ENCODE results near the gene HSPBP1.
"Not testable (repeated sequence)": the region's sequence is repeated elsewhere in the genome, so short reads cannot be mapped to it uniquely, and the experiment has no call there.

HSPBP1 gene

GRCh38 chr19:55239004-55239403, 40.9 kb downstream of the HSPBP1 start:
- DNase-seq (ENCODE audit: low spot score), result no peak

- DNase-seq (ENCODE audit: low spot score), result no peak
Measured at GRCh38 chr19:55238030-55238429, 41.9 kb downstream of the HSPBP1 start.

- DNase-seq (ENCODE audit: low spot score), result no peak
Measured at GRCh38 chr19:55232986-55233385, 46.9 kb downstream of the HSPBP1 start.

- no peak for DNase-seq (ENCODE audit: low spot score)
Measured at GRCh38 chr19:55232286-55232602, 47.7 kb downstream of the HSPBP1 start.

GRCh38 chr19:55231391-55232285, 48.3 kb downstream of the HSPBP1 start:
- no peak for DNase-seq (ENCODE audit: low spot score)

- no peak for DNase-seq (ENCODE audit: low spot score)
Measured at GRCh38 chr19:55230780-55231179, 49.1 kb downstream of the HSPBP1 start.

GRCh38 chr19:55230329-55230728, 49.6 kb downstream of the HSPBP1 start:
- DNase-seq (ENCODE audit: low spot score), result no peak

GRCh38 chr19:55229789-55230182, 50.1 kb downstream of the HSPBP1 start:
- no peak for DNase-seq (ENCODE audit: low spot score)

GRCh38 chr19:55229145-55229788, 50.6 kb downstream of the HSPBP1 start:
- no peak for DNase-seq (ENCODE audit: low spot score)

GRCh38 chr19:55228403-55229031, 51.4 kb downstream of the HSPBP1 start, which contains the start of gene TMEM86B:
Gene TMEM86B, minus strand, starts transcription at chr19:55228763. Its CDS starts 22 bp downstream, at chr19:55228741.
- DNase-seq (ENCODE audit: low spot score), result peak; percentile 88

- no peak for DNase-seq (ENCODE audit: low spot score)
Measured at GRCh38 chr19:55228015-55228391, 51.9 kb downstream of the HSPBP1 start.

- DNase-seq (ENCODE audit: low spot score), result peak; percentile 35
Measured at GRCh38 chr19:55227241-55228014, 52.5 kb downstream of the HSPBP1 start.

- no peak for DNase-seq (ENCODE audit: low spot score)
Measured at GRCh38 chr19:55226788-55227187, 53.1 kb downstream of the HSPBP1 start.

- no peak for DNase-seq (ENCODE audit: low spot score)
Measured at GRCh38 chr19:55226273-55226672, 53.6 kb downstream of the HSPBP1 start.

GRCh38 chr19:55225415-55225958, 54.4 kb downstream of the HSPBP1 start:
- no peak for DNase-seq (ENCODE audit: low spot score)

- DNase-seq (ENCODE audit: low spot score), result not testable (repeated sequence)
Measured at GRCh38 chr19:55224679-55225414, 55.1 kb downstream of the HSPBP1 start.

GRCh38 chr19:55224038-55224665, 55.8 kb downstream of the HSPBP1 start:
- DNase-seq (ENCODE audit: low spot score), result no peak

- DNase-seq (ENCODE audit: low spot score), result no peak
Measured at GRCh38 chr19:55223291-55224037, 56.4 kb downstream of the HSPBP1 start.

- no peak for DNase-seq (ENCODE audit: low spot score)
Measured at GRCh38 chr19:55220525-55220924, 59.4 kb downstream of the HSPBP1 start.

All from hematopoietic multipotent progenitor cell treated with erythropoietin and hydrocortisone succinate and interleukin-3 and kit ligand, for 17 days (in vitro differentiated cells).